Right lobe of liver (tissue), 4 donors: ENCODE results near the gene ATIC.

ENCODE experiments used
- POLR2A ChIP-seq: fragments of 450-650 bp; IDR thresholded peaks from one replicate; pipeline ENCODE4 v1.6.1; 2017; ENCODE audit warnings: antibody characterized with exemption, mild to moderate bottlenecking
- TF ChIP-seq, protein P1 (sequence below), 4 donors: fragments of 200-600 bp in 3 of 4; fragments of 450-650 bp in 1 of 4; IDR thresholded peaks; one replicate each; pipeline versions ENCODE4 v1.5.1 to v1.8.0; 2016 to 2022; ENCODE audit warnings: antibody characterized with exemption in 4 of 4, mild to moderate bottlenecking in 2 of 4
- donor health status: DM: no; HTN: no; CAD: no.
- donor health status: DM: no; HTN: no; CAD: no.
- donor health status: DM: no; HTN: yes; CAD: no.

DNA sequence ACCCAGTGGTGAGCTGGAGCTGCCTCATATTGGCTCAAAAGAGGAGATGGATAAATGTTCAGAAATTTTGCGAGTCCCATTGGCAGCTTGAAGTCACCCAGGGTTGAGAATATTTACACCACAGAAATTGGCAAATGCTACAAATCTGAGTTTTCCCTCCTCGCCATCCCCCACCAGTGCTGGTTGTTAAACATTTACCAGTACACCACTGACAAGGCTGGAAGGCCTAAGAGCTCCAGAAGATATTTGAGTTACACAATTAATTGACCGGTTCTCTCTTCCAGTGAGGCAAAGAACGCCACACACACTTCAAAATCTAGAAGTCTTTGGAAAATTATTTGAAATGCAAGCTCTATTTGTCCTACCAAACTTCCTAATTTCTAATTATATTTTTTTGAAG lies 47.5 kb upstream of the ATIC start:
- TF ChIP-seq, protein P1, sequence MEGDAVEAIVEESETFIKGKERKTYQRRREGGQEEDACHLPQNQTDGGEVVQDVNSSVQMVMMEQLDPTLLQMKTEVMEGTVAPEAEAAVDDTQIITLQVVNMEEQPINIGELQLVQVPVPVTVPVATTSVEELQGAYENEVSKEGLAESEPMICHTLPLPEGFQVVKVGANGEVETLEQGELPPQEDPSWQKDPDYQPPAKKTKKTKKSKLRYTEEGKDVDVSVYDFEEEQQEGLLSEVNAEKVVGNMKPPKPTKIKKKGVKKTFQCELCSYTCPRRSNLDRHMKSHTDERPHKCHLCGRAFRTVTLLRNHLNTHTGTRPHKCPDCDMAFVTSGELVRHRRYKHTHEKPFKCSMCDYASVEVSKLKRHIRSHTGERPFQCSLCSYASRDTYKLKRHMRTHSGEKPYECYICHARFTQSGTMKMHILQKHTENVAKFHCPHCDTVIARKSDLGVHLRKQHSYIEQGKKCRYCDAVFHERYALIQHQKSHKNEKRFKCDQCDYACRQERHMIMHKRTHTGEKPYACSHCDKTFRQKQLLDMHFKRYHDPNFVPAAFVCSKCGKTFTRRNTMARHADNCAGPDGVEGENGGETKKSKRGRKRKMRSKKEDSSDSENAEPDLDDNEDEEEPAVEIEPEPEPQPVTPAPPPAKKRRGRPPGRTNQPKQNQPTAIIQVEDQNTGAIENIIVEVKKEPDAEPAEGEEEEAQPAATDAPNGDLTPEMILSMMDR (IDR thresholded peaks at IDR 0.05) = no peak
- no peak for TF ChIP-seq POLR2A
